NCI-H446 treated with DMSO at 0.1 percent for 48 hours (cell line): ENCODE measurements around the gene PSEN2.

ENCODE experiments used
- DNase-seq: peaks from one replicate; lab custom pipeline; 2025; lab: John Stamatoyannopoulos, UW

Gene PSEN2

GRCh38 chr1:226886122-226886901, 15.9 kb downstream of the PSEN2 start:
- DNase-seq = no peak

GRCh38 chr1:226887006-226887405, 16.6 kb downstream of the PSEN2 start:
- no peak for DNase-seq

- DNase-seq = no peak
These were observed 17.6 kb downstream of the PSEN2 start for GRCh38 chr1:226888021-226888420.

GRCh38 chr1:226888816-226889215, 18.4 kb downstream of the PSEN2 start:
- no peak for DNase-seq

GRCh38 chr1:226889616-226890330, 19.4 kb downstream of the PSEN2 start:
- DNase-seq = no peak

- DNase-seq = no peak
These were observed 20.1 kb downstream of the PSEN2 start for GRCh38 chr1:226890331-226891108.

GRCh38 chr1:226891346-226891745, 20.9 kb downstream of the PSEN2 start:
- no peak for DNase-seq

GRCh38 chr1:226891846-226892523, 21.6 kb downstream of the PSEN2 start:
- no peak for DNase-seq

GRCh38 chr1:226892524-226892875, 22.1 kb downstream of the PSEN2 start:
- no peak for DNase-seq

- no peak for DNase-seq
These were observed 23.5 kb downstream of the PSEN2 start for GRCh38 chr1:226893936-226894335.

GRCh38 chr1:226894826-226895225, 24.4 kb downstream of the PSEN2 start:
- no peak for DNase-seq

- DNase-seq = no peak
These were observed 25.2 kb downstream of the PSEN2 start for GRCh38 chr1:226895644-226896043.

GRCh38 chr1:226898246-226898645, 27.8 kb downstream of the PSEN2 start:
- DNase-seq = no peak

GRCh38 chr1:226901421-226901820, 31.0 kb downstream of the PSEN2 start:
- no peak for DNase-seq

- DNase-seq = no peak
These were observed 32.2 kb downstream of the PSEN2 start for GRCh38 chr1:226902601-226903000.

- DNase-seq = peak; percentile 14
These were observed 33.7 kb downstream of the PSEN2 start for GRCh38 chr1:226903819-226904716.

GRCh38 chr1:226904772-226905171, 34.4 kb downstream of the PSEN2 start:
- no peak for DNase-seq

- DNase-seq = no peak
These were observed 38.0 kb downstream of the PSEN2 start for GRCh38 chr1:226908419-226908818.

- no peak for DNase-seq
These were observed 38.5 kb downstream of the PSEN2 start for GRCh38 chr1:226908913-226909312.

- no peak for DNase-seq
These were observed 42.3 kb downstream of the PSEN2 start for GRCh38 chr1:226912587-226913176.

- DNase-seq = no peak
These were observed 45.2 kb downstream of the PSEN2 start for GRCh38 chr1:226915672-226915995.
